Lower leg skin (tissue), 3 donors: ENCODE results near the gene DPP8.

Source experiments
- POLR2A ChIP-seq, 2 donors: fragments of 450-650 bp; IDR thresholded peaks; one replicate each; pipeline ENCODE4 v1.6.1; 2016 to 2017; ENCODE audit warnings: antibody characterized with exemption in 2 of 2, mild to moderate bottlenecking in 1 of 2, moderate library complexity in 1 of 2
- TF ChIP-seq, protein P1 (sequence below), 3 donors: fragments of 450-650 bp; IDR thresholded peaks; one replicate each; pipeline ENCODE4 v1.5.1; 2016; ENCODE audit warnings: antibody characterized with exemption in 3 of 3, mild to moderate bottlenecking in 3 of 3, moderate library complexity in 2 of 3

DNA sequence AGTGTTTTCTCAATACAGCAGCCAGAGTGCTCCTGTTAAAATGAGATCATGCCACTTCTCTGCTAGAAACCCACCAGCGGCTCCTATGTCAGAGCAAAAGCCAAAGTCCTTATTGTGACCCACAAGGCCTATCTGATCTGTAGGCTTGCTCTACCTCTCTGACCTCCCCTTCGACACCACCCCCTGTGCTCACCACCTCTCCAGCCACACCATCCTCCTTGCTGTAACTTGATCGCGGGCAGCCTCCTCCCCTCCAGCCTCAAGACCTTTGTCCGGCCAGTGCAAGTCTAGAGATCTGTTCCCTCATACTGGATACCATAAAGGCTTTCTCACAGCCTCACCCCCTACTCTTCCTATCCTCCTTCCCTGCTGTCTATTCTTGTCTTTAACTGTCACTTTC lies 92.8 kb downstream of the DPP8 start:
- TF ChIP-seq, protein P1, sequence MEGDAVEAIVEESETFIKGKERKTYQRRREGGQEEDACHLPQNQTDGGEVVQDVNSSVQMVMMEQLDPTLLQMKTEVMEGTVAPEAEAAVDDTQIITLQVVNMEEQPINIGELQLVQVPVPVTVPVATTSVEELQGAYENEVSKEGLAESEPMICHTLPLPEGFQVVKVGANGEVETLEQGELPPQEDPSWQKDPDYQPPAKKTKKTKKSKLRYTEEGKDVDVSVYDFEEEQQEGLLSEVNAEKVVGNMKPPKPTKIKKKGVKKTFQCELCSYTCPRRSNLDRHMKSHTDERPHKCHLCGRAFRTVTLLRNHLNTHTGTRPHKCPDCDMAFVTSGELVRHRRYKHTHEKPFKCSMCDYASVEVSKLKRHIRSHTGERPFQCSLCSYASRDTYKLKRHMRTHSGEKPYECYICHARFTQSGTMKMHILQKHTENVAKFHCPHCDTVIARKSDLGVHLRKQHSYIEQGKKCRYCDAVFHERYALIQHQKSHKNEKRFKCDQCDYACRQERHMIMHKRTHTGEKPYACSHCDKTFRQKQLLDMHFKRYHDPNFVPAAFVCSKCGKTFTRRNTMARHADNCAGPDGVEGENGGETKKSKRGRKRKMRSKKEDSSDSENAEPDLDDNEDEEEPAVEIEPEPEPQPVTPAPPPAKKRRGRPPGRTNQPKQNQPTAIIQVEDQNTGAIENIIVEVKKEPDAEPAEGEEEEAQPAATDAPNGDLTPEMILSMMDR (IDR thresholded peaks at IDR 0.05) = no peak
- TF ChIP-seq POLR2A (IDR thresholded peaks at IDR 0.05) = no peak
